Activated CD8-positive, alpha-beta memory T cell treated with anti-CD3 and anti-CD28 coated beads, Interleukin-2, amount 10 ng/mL, durations not matched to agents 7 days and 5 days (primary cell): ENCODE results near the gene PLEKHM3. TPM values are rescaled to one million over a fixed set of nuclear protein-coding genes. Genes with fewer than 3 reads are reported as not detected.

Experiments used
- ATAC-seq: fragments of 150-1000 bp; cut with Tn5 transposase; one replicate; pipeline ENCODE4 v1.10.0; 2021; ENCODE audit warnings: moderate library complexity
- CTCF ChIA-PET: fragments of 350-600 bp; sonication (Branson Sonifier 250); formaldehyde crosslinking; loops from one replicate; lab custom pipeline; 2021; ENCODE audit warnings: antibody characterized with exemption; lab: Charles Lee
- DNase-seq: peaks from one replicate; pipeline ENCODE4 v3.0.0-alpha.2; 2020
- H3K27ac Mint-ChIP-seq: one replicate; pipeline ENCODE4 v1.8.0; 2021; ENCODE audit warnings: mild to moderate bottlenecking, mixed read lengths
- H3K27me3 Mint-ChIP-seq: one replicate; pipeline ENCODE4 v1.8.0; 2021; ENCODE audit warnings: mixed read lengths
- H3K36me3 Mint-ChIP-seq: one replicate; pipeline ENCODE4 v1.8.0; 2021; ENCODE audit warnings: mild to moderate bottlenecking, mixed read lengths
- H3K4me1 Mint-ChIP-seq: one replicate; pipeline ENCODE4 v1.8.0; 2021; ENCODE audit warnings: mixed read lengths
- H3K4me3 Mint-ChIP-seq: one replicate; pipeline ENCODE4 v1.8.0; 2021; ENCODE audit warnings: mild to moderate bottlenecking, moderate library complexity, mixed read lengths
- H3K9me3 Mint-ChIP-seq: one replicate; pipeline ENCODE4 v1.8.0; 2022; ENCODE audit warnings: low read depth, mixed read lengths
- total RNA-seq, 2 experiments: library from RNA; stranded (reverse); gene quantifications; one replicate each; pipeline ENCODE4 v1.2.3, GENCODE V29; 2021

Gene PLEKHM3
- total RNA-seq, 2 experiments from 2014 or later = 4.7 to 5.1 TPM

DNA sequence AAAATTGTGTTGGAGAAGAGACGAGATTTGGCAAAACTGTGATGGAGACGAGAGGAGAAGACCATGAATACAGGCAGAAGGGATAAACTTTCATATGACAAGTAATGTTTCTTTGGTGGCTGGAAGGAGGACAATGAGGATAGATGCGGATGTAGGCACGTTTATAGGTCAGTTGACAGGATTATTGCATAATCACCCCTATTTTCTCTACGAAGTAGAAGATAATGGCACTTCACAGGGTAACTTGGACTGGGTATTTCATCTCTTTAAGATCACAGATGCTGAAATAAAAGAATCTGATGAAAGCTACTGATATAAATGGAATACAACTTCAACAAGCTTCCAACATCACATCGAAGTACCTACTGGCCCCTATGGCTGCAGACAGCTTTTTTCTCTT lies 81.0 kb downstream of the PLEKHM3 start:
- H3K27me3 Mint-ChIP-seq = no peaks in the 10 kb centered on the region

DNA sequence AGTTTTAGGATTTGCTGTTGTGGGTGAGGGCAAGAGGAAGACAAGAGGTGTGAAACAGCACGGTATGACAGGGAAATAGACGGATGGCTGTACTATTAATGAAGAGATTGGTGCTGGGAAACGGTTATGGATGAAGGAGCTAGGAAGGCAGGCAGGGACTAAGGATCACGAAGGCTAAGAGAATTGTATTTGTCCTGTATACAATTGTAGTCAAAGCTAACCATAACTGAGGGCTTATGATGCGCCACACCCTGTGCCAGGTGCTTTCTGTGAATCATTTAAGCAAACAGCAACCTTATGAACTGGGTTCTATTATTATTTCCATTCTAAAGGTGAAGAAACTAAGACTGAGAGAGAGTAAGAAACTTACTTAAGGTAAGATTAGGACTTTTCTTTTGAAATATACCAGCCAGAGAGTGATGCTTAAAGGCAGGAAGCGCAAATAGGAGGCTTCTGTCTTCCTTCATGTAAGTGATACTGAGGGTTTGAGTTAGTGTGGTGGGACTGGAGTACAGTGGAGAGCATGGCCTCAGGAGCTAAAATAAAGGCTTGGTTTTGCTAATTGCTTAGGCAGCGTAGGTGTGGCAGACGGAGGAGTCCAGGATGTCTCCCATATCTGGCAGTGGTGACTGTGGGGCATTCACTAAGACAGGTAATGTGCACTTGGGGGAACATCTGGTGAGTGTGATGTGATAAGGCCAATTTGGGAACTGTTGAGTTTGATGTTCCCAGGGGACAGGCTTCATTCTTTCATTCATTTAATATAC lies 85.8 kb downstream of the PLEKHM3 start:
- no peak for ATAC-seq
- Mint-ChIP-seq H3K4me3 (no peak overlapping the region), H3K27me3 (no peaks in the 10 kb centered on the region), H3K9me3 (no peaks in the 10 kb centered on the region), H3K27ac (no peak overlapping the region), H3K36me3 (no peaks in the 10 kb centered on the region), H3K4me1 (no peaks in the 10 kb centered on the region)
- CTCF ChIA-PET = no interaction called here
- no peak for DNase-seq

More for the DNA sequence above, 81.0 kb downstream of the PLEKHM3 start:
- ATAC-seq (no peak), DNase-seq (no peak)
- Mint-ChIP-seq H3K4me1 (no peaks in the 10 kb centered on the region), H3K36me3 (no peaks in the 10 kb centered on the region), H3K4me3 (no peak overlapping the region), H3K9me3 (no peaks in the 10 kb centered on the region), H3K27ac (no peak overlapping the region)
- CTCF ChIA-PET = no interaction called here

DNA sequence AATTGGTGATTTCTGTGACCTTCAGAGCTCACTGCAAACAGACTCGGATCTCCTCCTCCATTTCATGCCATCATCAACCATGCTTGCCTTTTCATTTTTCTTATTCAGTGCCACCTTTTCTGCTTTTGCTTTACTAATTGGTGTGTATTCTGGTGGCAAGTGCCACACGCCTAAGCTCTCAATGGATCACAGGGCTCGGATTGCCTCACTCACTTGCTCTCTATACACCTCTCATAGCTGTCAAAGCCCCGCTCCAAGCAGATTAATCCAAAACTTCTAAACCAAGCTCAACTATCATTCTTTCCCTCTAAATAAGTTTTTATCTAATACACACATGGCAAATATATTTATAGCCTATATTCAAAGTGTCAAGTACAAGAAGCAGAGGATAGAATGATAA lies 86.4 kb downstream of the PLEKHM3 start:
- Mint-ChIP-seq H3K4me1 (no peaks in the 10 kb centered on the region), H3K4me3 (no peak overlapping the region), H3K36me3 (no peaks in the 10 kb centered on the region), H3K27ac (no peak overlapping the region), H3K9me3 (no peaks in the 10 kb centered on the region), H3K27me3 (no peaks in the 10 kb centered on the region)
- ATAC-seq = no peak
- CTCF ChIA-PET = no interaction called here
- DNase-seq = no peak

DNA sequence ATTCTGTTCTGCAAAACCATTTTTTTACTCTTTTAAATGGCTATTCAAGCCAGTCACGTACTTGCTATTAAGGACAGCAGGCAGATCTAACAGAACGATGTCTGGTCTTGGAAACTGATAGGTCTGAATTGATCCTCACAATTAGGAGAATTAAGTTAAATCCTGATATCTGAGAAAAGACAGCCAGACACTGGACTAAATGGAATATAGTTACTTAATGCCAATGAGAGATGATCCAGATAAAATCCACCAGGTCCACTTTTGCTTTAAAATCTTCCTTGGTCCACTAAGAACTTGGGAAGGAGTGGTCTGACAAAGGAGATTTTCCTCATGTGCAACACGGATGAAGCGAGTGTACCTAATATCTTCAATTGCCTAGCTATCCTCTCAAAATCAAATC lies 86.9 kb downstream of the PLEKHM3 start:
- no peaks in the 10 kb centered on the region for H3K4me1 Mint-ChIP-seq
- H3K27ac Mint-ChIP-seq = no peak overlapping the region

DNA sequence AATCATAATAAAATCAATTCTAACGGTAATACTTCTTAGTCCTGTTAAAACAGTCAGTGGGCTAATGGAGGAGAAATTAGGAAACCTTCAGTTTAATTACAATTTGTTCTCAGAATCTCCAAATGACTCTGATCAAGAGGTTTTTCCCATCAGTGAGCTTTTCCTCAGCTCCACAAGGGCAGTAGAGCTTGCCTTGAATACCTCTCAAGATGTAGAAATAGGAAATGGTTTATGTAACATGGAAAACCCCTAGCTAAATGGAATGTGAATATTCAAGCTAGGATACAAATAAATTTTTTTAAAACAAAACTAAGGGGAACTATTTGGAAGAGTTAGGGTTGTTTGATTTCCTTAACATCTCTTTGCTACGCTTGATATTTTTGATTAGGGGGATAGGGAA lies 87.5 kb downstream of the PLEKHM3 start:
- Mint-ChIP-seq H3K27ac (no peak overlapping the region), H3K27me3 (no peaks in the 10 kb centered on the region), H3K9me3 (no peaks in the 10 kb centered on the region), H3K36me3 (no peaks in the 10 kb centered on the region), H3K4me3 (no peak overlapping the region), H3K4me1 (no peaks in the 10 kb centered on the region)
- CTCF ChIA-PET = no interaction called here
- no peak for ATAC-seq
- no peak for DNase-seq

More for the DNA sequence above, 86.9 kb downstream of the PLEKHM3 start:
- Mint-ChIP-seq H3K36me3 (no peaks in the 10 kb centered on the region), H3K27me3 (no peaks in the 10 kb centered on the region), H3K4me3 (no peak overlapping the region), H3K9me3 (no peaks in the 10 kb centered on the region)
- no peak for ATAC-seq
- DNase-seq = no peak
- CTCF ChIA-PET = no interaction called here

DNA sequence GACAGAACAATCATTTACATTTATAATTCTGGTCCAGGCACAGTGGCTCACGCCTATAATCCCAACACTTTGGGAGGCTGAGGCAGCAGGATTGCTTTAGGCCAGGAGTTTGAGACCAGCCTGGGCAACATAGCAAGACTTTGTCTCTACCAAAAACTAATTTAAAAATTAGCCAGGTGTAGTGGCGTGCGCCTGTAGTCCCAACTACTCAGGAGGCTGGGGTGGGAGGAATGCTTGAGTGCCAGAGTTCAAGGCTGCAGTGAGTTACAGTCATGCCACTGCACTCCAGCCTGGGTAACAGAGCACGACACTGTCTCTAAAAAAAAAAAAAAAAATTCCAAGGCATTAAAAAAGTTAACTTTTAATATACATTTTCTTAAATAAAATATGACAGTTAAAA lies 88.1 kb downstream of the PLEKHM3 start:
- no peaks in the 10 kb centered on the region for H3K36me3 Mint-ChIP-seq
- CTCF ChIA-PET = no interaction called here
- H3K4me3 Mint-ChIP-seq = no peak overlapping the region
- DNase-seq (no peak), ATAC-seq (no peak)
- no peak overlapping the region for H3K27ac Mint-ChIP-seq
- H3K4me1 Mint-ChIP-seq = no peaks in the 10 kb centered on the region
- H3K9me3 Mint-ChIP-seq = no peaks in the 10 kb centered on the region
- H3K27me3 Mint-ChIP-seq = no peaks in the 10 kb centered on the region

DNA sequence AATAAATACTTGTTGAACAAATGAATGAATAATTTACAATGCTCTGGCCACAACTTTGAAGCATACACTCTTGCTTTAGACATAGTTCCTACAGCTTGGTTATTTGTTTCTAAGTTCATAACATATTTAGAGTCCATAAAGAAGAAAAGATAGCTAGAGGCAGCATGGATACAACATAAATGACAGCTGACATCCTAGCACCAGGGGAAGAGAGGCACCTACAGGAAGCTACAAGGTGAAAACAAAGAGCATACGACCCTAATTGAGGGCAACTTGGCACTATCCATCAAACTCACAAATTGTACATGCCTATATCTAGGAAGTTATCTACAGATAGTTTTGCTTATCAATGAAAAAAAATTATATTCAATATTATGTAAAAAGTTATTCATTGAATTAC lies 88.9 kb downstream of the PLEKHM3 start:
- CTCF ChIA-PET = no interaction called here
- no peak for DNase-seq
- Mint-ChIP-seq H3K27me3 (no peaks in the 10 kb centered on the region), H3K4me3 (no peak overlapping the region), H3K36me3 (no peaks in the 10 kb centered on the region), H3K9me3 (no peaks in the 10 kb centered on the region), H3K27ac (no peak overlapping the region), H3K4me1 (no peaks in the 10 kb centered on the region)
- ATAC-seq = no peak

DNA sequence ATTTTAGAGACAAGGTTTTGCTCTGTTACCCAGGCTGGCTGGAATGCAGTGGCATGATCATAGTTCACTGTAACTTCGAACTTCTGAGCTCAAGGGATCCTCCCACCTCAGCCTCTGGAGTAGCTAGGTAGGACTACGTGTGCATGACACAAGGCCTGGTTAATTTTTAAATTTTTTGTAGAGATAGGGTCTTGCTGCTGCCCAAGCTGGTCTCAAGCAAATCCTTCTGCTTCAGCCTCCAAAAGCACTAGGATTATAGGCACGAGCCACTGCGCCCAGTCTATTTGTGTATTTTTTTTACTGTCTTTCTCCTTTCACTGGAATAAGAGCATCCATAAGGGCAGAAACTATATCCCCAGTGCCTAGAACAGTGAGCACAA lies 89.3 kb downstream of the PLEKHM3 start:
- Mint-ChIP-seq H3K36me3 (no peaks in the 10 kb centered on the region), H3K27me3 (no peaks in the 10 kb centered on the region), H3K4me1 (no peaks in the 10 kb centered on the region), H3K4me3 (no peak overlapping the region), H3K9me3 (no peaks in the 10 kb centered on the region), H3K27ac (no peak overlapping the region)
- DNase-seq (no peak), ATAC-seq (no peak)
- CTCF ChIA-PET = no interaction called here

DNA sequence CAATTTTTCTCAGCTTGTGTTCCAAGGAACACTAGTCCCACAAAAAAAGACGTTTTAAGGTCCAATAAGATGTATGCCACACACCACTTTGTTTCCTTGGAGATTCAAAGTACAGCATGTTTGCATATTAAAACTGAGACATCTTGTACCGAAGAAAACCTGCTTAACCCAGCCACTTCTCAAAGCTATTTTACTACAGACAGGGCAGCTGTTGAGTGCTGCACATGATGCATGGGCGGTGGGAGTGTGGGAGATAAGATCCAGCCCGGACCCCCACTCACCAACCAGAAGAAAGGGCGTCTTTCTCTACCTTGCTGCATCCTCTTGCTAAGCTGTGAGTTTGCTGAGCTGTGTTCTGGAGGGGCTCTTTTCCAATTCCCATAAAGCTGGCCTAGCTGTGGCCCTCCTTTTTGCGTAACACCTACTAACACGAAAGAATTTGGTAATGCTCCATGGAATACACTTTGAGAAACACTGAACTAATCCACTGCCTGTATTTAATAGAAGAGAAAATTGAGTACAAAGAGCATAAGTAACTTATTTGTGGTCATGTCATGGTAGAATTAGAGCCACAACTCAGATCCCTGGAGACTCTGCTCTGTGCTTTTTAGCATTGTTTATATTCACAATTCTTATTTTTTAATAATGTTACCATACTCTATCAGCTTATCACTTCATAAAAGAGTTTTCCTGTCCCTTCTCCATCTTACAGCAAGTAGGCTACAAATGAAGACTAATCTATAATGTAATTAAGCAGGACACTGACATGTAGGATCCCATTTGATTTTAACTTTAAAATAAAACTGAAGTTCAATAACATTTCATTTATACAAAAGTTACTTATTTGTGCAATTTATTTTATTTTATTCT lies 90.0 kb downstream of the PLEKHM3 start:
- CTCF ChIA-PET = interaction anchor here (0.6 kb wide), 1 partner anchor 264 kb away, joined by 4 read pairs; no protein-coding TSS in a partner anchor
- ATAC-seq (no peak), DNase-seq (no peak)
- Mint-ChIP-seq H3K4me3 (no peak overlapping the region), H3K9me3 (no peaks in the 10 kb centered on the region), H3K36me3 (no peaks in the 10 kb centered on the region), H3K4me1 (no peaks in the 10 kb centered on the region), H3K27ac (no peak overlapping the region), H3K27me3 (no peaks in the 10 kb centered on the region)

DNA sequence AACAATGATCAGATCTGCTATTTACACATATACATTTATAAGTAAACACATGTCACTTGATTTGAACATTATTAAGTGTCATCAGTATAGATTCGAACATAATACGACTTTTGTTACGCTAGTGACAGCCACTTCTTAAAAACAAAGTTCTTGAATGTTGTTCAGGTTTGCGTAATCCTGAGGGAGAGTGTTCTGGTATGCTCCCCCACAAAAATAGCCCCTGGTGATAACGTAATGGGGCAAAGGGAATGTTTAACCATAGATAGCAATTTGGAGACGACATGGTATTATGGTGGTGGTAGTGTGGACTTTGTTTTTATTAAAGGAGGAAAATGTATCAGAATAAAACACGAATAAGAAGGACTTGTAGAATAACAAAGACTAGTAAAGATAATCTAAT lies 90.6 kb downstream of the PLEKHM3 start:
- Mint-ChIP-seq H3K36me3 (no peaks in the 10 kb centered on the region), H3K9me3 (no peaks in the 10 kb centered on the region), H3K27me3 (no peaks in the 10 kb centered on the region), H3K27ac (no peak overlapping the region), H3K4me3 (no peak overlapping the region), H3K4me1 (no peaks in the 10 kb centered on the region)
- DNase-seq = no peak
- CTCF ChIA-PET = no interaction called here
- ATAC-seq = no peak

DNA sequence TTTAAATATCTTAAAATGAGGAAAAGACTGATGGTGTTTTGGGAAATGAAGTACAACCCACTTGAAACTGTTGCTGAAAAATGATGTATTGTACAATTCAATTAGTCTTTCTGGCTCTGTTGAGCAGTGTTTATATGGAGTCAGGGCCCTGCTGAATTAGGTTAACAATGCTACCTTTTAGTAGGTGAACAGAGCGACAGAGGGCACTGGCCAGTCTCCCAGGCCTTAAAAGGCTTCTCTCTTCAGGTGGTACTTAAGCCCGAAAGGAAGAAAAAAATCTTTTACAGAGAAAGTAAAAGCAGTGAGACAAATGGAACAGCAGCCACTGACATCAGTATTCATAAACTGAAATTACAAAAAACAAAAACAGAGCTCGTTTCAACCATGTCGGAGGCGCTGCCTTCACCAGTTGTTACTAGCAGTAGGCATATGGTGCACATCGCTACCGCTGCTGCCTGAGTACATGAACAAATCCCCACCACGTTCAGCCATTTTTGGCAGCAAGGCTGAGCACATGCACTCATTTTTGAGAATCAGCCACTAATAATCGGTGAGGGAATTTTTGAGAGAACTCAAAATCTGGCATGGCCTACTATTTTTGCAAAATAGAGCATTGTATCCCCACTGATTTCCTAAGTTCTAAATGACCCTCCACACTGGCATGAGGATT lies 91.8 kb downstream of the PLEKHM3 start:
- Mint-ChIP-seq H3K4me3 (no peak overlapping the region), H3K9me3 (no peaks in the 10 kb centered on the region), H3K27ac (no peak overlapping the region), H3K4me1 (no peaks in the 10 kb centered on the region), H3K36me3 (no peaks in the 10 kb centered on the region), H3K27me3 (no peaks in the 10 kb centered on the region)
- ATAC-seq (no peak), DNase-seq (no peak)
- CTCF ChIA-PET = no interaction called here

DNA sequence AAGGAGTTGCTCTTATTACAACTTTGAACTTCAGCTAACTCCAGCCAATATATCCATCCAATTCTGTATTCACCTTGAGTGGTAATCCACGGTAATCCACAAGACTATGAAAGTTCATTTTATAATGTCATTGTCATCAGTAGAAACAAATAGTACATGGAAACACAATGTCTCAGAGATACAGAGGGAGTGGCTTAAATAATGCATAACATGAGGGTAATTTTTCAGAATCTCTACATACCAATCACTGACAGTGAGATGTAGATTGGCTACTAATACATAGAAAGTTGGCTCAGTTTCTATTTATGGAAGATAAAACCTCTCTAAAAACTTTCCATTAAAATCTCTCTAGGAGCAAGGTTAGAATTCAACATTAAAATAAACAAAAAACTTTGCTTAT lies 93.2 kb downstream of the PLEKHM3 start:
- Mint-ChIP-seq H3K27me3 (no peaks in the 10 kb centered on the region), H3K4me3 (no peak overlapping the region), H3K9me3 (no peaks in the 10 kb centered on the region), H3K4me1 (no peaks in the 10 kb centered on the region), H3K27ac (no peak overlapping the region), H3K36me3 (no peaks in the 10 kb centered on the region)
- CTCF ChIA-PET = no interaction called here
- ATAC-seq (no peak), DNase-seq (no peak)

DNA sequence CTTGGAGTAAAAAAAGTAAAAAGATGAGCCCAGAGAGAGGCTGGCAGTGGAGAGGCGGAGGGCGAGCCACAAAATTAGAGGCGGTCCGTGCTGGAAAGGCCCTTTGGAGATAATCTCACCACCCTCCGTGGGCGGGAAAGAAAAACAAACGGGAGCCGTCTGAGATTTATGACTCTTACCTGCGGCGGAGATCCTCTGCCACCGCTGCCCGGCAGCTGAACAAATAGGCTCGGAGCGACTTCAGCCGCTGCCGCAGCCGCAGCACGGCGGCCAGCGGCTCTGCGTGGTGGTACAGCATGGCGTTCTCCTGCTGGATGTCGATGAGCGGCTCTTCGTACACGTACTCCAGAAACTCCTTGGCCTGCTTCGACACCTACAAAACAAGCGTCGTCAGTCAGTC lies 94.6 kb downstream of the PLEKHM3 start:
- ATAC-seq (no peak), DNase-seq (no peak)
- Mint-ChIP-seq H3K9me3 (no peaks in the 10 kb centered on the region), H3K4me3 (no peak overlapping the region), H3K4me1 (no peaks in the 10 kb centered on the region), H3K36me3 (no peaks in the 10 kb centered on the region), H3K27ac (no peak overlapping the region), H3K27me3 (no peaks in the 10 kb centered on the region)
- CTCF ChIA-PET = no interaction called here
